Dedifferentiated amniotic fluid mesenchymal stem cell (primary cell): Measurements from ENCODE around the gene JPH3.

ENCODE experiments used
- DNase-seq: peaks from one replicate; pipeline ENCODE4 v3.0.0-alpha.2; 2016; ENCODE audit errors: extremely low spot score

Gene JPH3

DNA sequence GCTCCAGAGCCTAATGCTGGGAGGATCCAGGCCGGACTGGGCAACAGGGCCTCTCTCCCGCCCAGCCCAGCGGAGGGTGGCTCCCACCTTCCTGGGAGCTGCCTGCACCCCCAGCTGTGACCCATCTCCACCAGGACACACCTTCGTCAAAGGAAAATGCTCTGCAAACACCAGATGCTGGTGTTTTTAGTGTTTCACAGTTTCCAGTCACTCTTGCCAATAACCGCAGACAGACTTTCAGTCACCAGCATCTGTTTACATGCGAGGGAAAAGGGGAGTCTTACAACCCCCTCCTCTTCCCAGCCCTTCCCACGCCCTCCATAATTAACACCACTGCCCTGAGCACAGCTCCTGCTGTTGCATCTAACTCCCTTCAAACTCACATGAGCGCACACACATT lies 138.1 kb downstream of the JPH3 start:
- no peak for DNase-seq

DNA sequence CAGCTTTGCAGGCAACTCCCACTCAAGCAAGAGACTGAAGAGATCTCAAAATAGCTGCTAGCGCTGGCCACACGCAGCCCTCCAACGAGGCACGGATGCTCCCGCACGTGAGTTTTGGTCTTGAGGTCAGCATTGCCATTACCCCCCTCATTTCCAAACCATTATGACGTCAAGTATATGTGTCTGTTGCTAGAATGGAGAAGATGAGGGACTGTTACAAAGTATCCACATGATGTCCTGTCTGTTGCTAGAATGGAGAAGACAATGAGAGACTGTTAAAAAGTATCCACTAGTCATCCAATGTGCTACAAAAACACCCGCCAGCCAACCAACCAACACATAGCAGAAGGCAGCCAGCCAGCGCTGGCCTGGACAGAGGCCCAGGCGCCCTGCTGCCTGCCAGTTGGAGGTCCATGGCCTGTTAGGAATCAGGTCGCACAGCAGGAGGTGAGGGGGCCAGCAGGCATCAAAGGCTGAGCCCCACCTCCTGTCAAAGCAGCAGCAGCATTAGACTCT lies 138.7 kb downstream of the JPH3 start:
- no peak for DNase-seq

- no peak for DNase-seq
These were observed 139.6 kb downstream of the JPH3 start for GRCh38 chr16:87741700-87742415.

DNA sequence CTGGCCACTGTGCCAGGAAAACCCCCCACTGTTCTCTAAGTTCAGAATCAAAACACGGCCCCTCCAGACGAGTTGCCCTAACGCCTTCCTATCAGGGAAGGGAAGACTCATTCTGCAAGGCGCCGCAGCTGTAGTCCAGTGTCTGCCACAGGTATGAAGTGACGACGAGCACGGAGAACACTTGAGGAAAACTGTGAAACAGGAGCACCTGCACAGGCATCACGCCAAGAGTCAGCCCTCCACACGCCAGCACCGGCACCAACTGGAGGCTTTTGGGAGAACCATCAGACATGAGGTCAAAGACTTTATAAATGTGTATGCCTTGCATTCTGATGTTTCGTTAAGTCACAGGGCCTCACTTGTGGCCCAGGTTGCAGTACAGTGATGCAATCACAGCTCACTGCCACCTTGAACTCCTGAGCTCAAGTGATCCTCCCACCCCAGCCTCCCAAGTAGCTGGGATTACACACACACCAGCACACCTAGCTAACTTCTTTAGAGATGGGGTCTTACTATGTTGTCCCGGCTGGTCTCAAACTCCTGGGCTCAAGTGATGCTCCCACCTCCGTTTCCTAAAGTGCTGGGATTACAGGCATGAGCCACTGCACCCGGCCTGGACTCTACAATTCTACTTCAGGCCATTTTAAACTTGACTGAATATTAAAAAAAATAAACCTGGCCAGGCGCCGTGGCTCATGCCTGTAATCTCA lies 140.6 kb downstream of the JPH3 start:
- no peak for DNase-seq

- DNase-seq, result no peak
These were observed 142.6 kb downstream of the JPH3 start for GRCh38 chr16:87744750-87745514.

GRCh38 chr16:87746178-87746577 lies 143.9 kb downstream of the JPH3 start:
- DNase-seq, result no peak
